HG02642 (cell line): Measurements from ENCODE around the gene AAGAB.
"Not testable (repeated sequence)": the region's sequence is repeated elsewhere in the genome, so short reads cannot be mapped to it uniquely, and the experiment has no call there.

Experiments
- ATAC-seq: cut with Tn5 transposase; IDR thresholded peaks from one replicate; pipeline ENCODE4 v1.9.1; 2021; ENCODE audit warnings: mild to moderate bottlenecking; ENCODE audit not compliant: unreplicated experiment, poor library complexity

Gene AAGAB

GRCh38 chr15:67254238-67255175 lies at the start of gene AAGAB, which contains the start of gene IQCH:
Gene AAGAB, minus strand, starts transcription at chr15:67254661. Its CDS starts 30 bp downstream, at chr15:67254631.
Gene IQCH, plus strand, starts transcription at chr15:67254786. Its CDS starts 111 bp downstream, at chr15:67254897.
- peak; percentile 95 for ATAC-seq

GRCh38 chr15:67303490-67304363 lies 49.3 kb upstream of the AAGAB start:
- no peak for ATAC-seq

GRCh38 chr15:67300266-67301025 lies 46.0 kb upstream of the AAGAB start:
- no peak for ATAC-seq

GRCh38 chr15:67296684-67297083 lies 42.2 kb upstream of the AAGAB start:
- ATAC-seq = no peak

- no peak for ATAC-seq
These were observed 41.7 kb upstream of the AAGAB start for GRCh38 chr15:67296188-67296587.

GRCh38 chr15:67290319-67290718 lies 35.9 kb upstream of the AAGAB start:
- ATAC-seq = no peak

GRCh38 chr15:67286400-67286799 lies 31.9 kb upstream of the AAGAB start:
- ATAC-seq = not testable (repeated sequence)

- ATAC-seq = not testable (repeated sequence)
These were observed 31.2 kb upstream of the AAGAB start for GRCh38 chr15:67285625-67286024.

- no peak for ATAC-seq
These were observed 27.3 kb upstream of the AAGAB start for GRCh38 chr15:67281714-67282113.

GRCh38 chr15:67280217-67280616 lies 25.8 kb upstream of the AAGAB start:
- no peak for ATAC-seq

GRCh38 chr15:67276666-67277065 lies 22.2 kb upstream of the AAGAB start:
- no peak for ATAC-seq

- ATAC-seq = no peak
These were observed 19.8 kb upstream of the AAGAB start for GRCh38 chr15:67274236-67274635.

GRCh38 chr15:67267951-67268941 lies 13.8 kb upstream of the AAGAB start:
- ATAC-seq = no peak

GRCh38 chr15:67267440-67267839 lies 13.0 kb upstream of the AAGAB start:
- ATAC-seq = no peak

GRCh38 chr15:67266870-67267269 lies 12.4 kb upstream of the AAGAB start:
- ATAC-seq = no peak

GRCh38 chr15:67259806-67260205 lies 5.3 kb upstream of the AAGAB start:
- no peak for ATAC-seq

- no peak for ATAC-seq
These were observed 4.9 kb upstream of the AAGAB start for GRCh38 chr15:67259379-67259778.

- not testable (repeated sequence) for ATAC-seq
These were observed 4.0 kb upstream of the AAGAB start for GRCh38 chr15:67258412-67258811.

- no peak for ATAC-seq
These were observed 1.6 kb upstream of the AAGAB start for GRCh38 chr15:67256051-67256450.
